GM23248 (cell line): ENCODE measurements around the gene DDR1. TPM values are rescaled to one million over a fixed set of nuclear protein-coding genes. Genes with fewer than 3 reads are reported as not detected.
A peak's percentile ranks its signal among the peaks of the same experiment; 100 is the strongest.
"Not testable (repeated sequence)": the region's sequence is repeated elsewhere in the genome, so short reads cannot be mapped to it uniquely, and the experiment has no call there.

Experiments used
- DNase-seq: peaks from one replicate; pipeline ENCODE4 v3.0.0-alpha.2; 2015
- H2AFZ ChIP-seq: fragments of 200-600 bp; sonication (generic); 2 replicates; pipeline ENCODE4 v1.6.1; 2016; ENCODE audit warnings: antibody characterized with exemption
- H3F3A ChIP-seq: fragments of 200-600 bp; sonication (generic); 2 replicates; pipeline ENCODE4 v1.6.1; 2016; ENCODE audit warnings: mild to moderate bottlenecking, antibody characterized with exemption, mixed run types; ENCODE audit not compliant: insufficient read depth
- H3K27ac ChIP-seq: fragments of 200-600 bp; sonication (generic); 2 replicates; pipeline ENCODE4 v1.5.1; 2016; ENCODE audit warnings: mild to moderate bottlenecking
- H3K27me3 ChIP-seq: fragments of 200-600 bp; sonication (generic); replicated peaks from 2 replicates; pipeline ENCODE4 v1.6.1; 2016; ENCODE audit warnings: mild to moderate bottlenecking; ENCODE audit not compliant: insufficient read depth
- H3K36me3 ChIP-seq: fragments of 200-600 bp; sonication (generic); 2 replicates; pipeline ENCODE4 v1.6.1; 2016; ENCODE audit warnings: low read depth, mild to moderate bottlenecking
- H3K4me1 ChIP-seq: fragments of 200-600 bp; sonication (generic); 2 replicates; pipeline ENCODE4 v1.6.1; 2016; ENCODE audit warnings: mild to moderate bottlenecking; ENCODE audit not compliant: insufficient read depth
- H3K4me2 ChIP-seq: fragments of 200-600 bp; sonication (generic); one replicate; pipeline ENCODE4 v1.6.1; 2016; ENCODE audit warnings: mild to moderate bottlenecking; ENCODE audit not compliant: unreplicated experiment
- H3K4me3 ChIP-seq: fragments of 200-600 bp; sonication (generic); 2 replicates; pipeline ENCODE4 v1.5.1; 2016; ENCODE audit warnings: mild to moderate bottlenecking
- H3K79me2 ChIP-seq: fragments of 200-600 bp; sonication (generic); 2 replicates; pipeline ENCODE4 v1.6.1; 2016; ENCODE audit warnings: mild to moderate bottlenecking; ENCODE audit not compliant: insufficient read depth
- H3K9ac ChIP-seq: fragments of 200-600 bp; sonication (generic); 2 replicates; pipeline ENCODE4 v1.6.1; 2016; ENCODE audit warnings: mild to moderate bottlenecking
- H3K9me2 ChIP-seq: fragments of 200-600 bp; sonication (generic); 2 replicates; pipeline ENCODE4 v1.6.1; 2016; ENCODE audit warnings: mixed run types, mild to moderate bottlenecking, moderate library complexity; ENCODE audit not compliant: insufficient read depth
- H3K9me3 ChIP-seq: fragments of 200-600 bp; sonication (generic); one replicate; pipeline ENCODE4 v1.6.1; 2017; ENCODE audit warnings: low read depth
- H4K20me1 ChIP-seq: fragments of 200-600 bp; sonication (generic); 2 replicates; pipeline ENCODE4 v1.6.0; 2016; ENCODE audit not compliant: insufficient read depth
- EZH2 ChIP-seq: fragments of 200-600 bp; sonication (generic); IDR thresholded peaks from 2 replicates; pipeline ENCODE4 v1.6.1; 2018; ENCODE audit warnings: antibody characterized with exemption, mild to moderate bottlenecking; ENCODE audit not compliant: insufficient read depth, poor library complexity, severe bottlenecking
- EZH2phosphoT487 ChIP-seq: fragments of 200-600 bp; sonication (generic); IDR thresholded peaks from 2 replicates; pipeline ENCODE4 v1.6.1; 2018; ENCODE audit warnings: antibody characterized with exemption, moderate library complexity, mild to moderate bottlenecking, low read depth; ENCODE audit not compliant: insufficient read depth
- WGBS, 2 experiments: methylation state at CpG; one replicate each; pipeline ENCODE4 v1.1.6; 2015 to 2017; ENCODE audit warnings: low lambda C conversion rate in 2 of 2, low coverage in 1 of 2; ENCODE audit errors: missing lambda C conversion rate in 2 of 2; 5-methylcytosine and 5-hydroxymethylcytosine counted together
- in situ Hi-C: fragments of 300-500 bp; cut with MboI; formaldehyde crosslinking; loops from 2 replicates; pipeline ENCODE4 v1.15.0; 2020
- polyA plus RNA-seq: library from polyadenylated mRNA; unstranded; fragments of >200 nt; fragmentation: Nextera tagmentation; extraction: Ambion mirVana; gene quantifications from 2 replicates; pipeline ENCODE4 v1.2.1, GENCODE V29; 2016
- total RNA-seq: library from RNA; depleted of rRNA; stranded (reverse); fragments of >200 nt; shearing (Covaris generic); gene quantifications from 2 replicates; pipeline ENCODE4 v1.2.3, GENCODE V29; 2014

DDR1 gene
- total and polyA plus RNA-seq, 2 experiments from 2014 or later, result 16.9 to 27.0 TPM

DNA sequence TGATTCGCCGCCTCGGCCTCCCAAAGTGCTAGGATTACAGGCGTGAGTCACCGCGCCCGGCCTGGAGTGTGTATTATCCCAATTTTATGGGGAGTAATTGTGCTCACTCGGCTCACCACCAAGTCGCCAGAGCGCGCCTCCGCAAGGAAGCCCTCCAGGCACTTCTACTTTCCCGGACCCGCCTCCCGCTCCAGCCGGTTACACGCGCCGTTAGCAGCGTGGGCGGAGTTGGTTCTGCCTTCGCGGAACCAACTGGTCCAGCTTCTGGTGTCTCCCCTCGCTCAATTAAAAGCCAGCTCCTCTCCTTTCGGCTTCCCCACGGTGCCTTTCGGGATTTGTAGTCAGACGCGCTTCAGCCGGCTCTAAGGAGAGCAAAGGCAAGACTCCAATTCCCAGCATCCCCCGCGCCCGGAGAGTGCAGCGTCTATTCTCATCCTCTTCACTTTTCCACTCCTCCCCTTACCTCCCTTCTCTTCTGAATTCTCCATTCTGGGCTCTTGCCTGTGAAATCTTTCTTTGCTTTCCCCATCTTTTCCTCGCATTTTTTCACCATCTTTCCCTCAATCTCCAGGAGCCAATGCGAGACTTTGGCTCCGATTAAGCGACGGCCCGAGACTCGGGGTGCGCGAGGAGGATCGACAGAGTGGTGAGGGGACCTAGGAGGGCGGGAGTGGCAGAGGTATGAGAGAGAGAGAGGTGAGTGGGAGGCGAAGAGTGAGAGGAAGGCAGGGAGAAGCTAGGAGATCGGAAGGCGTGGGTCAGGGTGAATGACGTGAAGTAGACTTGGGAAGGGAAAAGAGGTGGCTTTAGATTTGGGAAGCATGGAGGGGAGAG is 23.7 kb downstream of the DDR1 start, which contains the start of gene GTF2H4:
Gene GTF2H4, plus strand, starts transcription at position 450 of the 834 bp plus-strand sequence.
- H2AFZ ChIP-seq, result peak within 1 kb of the TSS; percentile 99
- peaks cover 7% of the 10 kb centered on the region; the same call in 1 of the 2 replicates for H3K4me1 ChIP-seq
- H3K9me2 ChIP-seq, result no peaks in the 10 kb centered on the region
- no peak for TF ChIP-seq EZH2
- no peak for TF ChIP-seq EZH2phosphoT487
- in situ Hi-C loops, result no loop called here
- peak within 1 kb of the TSS; percentile 100 for H3K4me3 ChIP-seq
- H3K27me3 ChIP-seq, result no peaks in the 10 kb centered on the region
- peak within 1 kb of the TSS; percentile 54 for H3K27ac ChIP-seq
- 1% methylated on average over 49 of the region's 49 CpGs for WGBS, 2 experiments
- peak within 1 kb of the TSS; percentile 98 for H3K4me2 ChIP-seq
- no peaks in the 10 kb centered on the region for H4K20me1 ChIP-seq
- no peaks in the 10 kb centered on the region for H3K9me3 ChIP-seq
- peaks cover 19% of the 10 kb centered on the region for H3K79me2 ChIP-seq
- no peaks in the 10 kb centered on the region for H3K36me3 ChIP-seq
- H3K9ac ChIP-seq, result peak within 1 kb of the TSS; percentile 93
- DNase-seq, result peak; percentile 99
- H3F3A ChIP-seq, result peaks cover 18% of the 10 kb centered on the region

GRCh38 chr6:30908700-30909099 is 24.4 kb downstream of the DDR1 start:
- peaks cover 24% of the 10 kb centered on the region for H3F3A ChIP-seq
- H3K79me2 ChIP-seq, result peaks cover 19% of the 10 kb centered on the region
- H4K20me1 ChIP-seq, result no peaks in the 10 kb centered on the region
- no peaks in the 10 kb centered on the region for H3K9me3 ChIP-seq
- H3K36me3 ChIP-seq, result no peaks in the 10 kb centered on the region
- H3K27ac ChIP-seq, result no peak overlapping the region
- no peak for DNase-seq
- H3K4me1 ChIP-seq, result peaks cover 7% of the 10 kb centered on the region; the same call in 1 of the 2 replicates
- no peaks in the 10 kb centered on the region for H3K27me3 ChIP-seq
- peak overlapping the region; percentile 99 for H2AFZ ChIP-seq
- TF ChIP-seq EZH2phosphoT487 (no peak), EZH2 (no peak)
- WGBS, 2 experiments, result 27 to 30% methylated on average over 2 of the region's 2 CpGs
- in situ Hi-C loops, result no loop called here
- H3K4me2 ChIP-seq, result peak overlapping the region; percentile 98
- peak overlapping the region; percentile 100 for H3K4me3 ChIP-seq
- H3K9me2 ChIP-seq, result no peaks in the 10 kb centered on the region
- H3K9ac ChIP-seq, result peak overlapping the region; percentile 93

DNA sequence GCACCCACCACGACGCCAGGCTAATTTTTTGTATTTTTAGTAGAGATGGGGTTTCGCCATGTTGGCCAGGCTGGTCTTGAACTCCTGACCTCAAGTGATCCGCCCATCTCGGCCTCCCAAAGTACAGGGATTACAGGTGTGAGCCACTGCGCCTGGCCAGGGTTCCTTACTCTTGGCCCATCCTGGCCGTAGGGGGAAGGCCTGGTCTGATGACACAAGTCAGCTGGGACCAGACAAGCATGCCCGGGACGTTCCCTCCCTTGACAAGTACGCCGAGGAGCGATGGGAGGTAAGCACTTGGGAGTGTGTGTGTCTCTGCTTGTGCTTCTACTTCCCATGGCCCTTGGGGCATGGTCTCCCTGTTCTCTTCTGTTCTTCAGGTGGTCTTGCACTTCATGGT is 26.2 kb downstream of the DDR1 start:
- not testable (repeated sequence) for H3K9ac ChIP-seq, H3K27me3 ChIP-seq, H3K4me2 ChIP-seq, H2AFZ ChIP-seq, H3K4me1 ChIP-seq, DNase-seq, H3K9me2 ChIP-seq, H3K36me3 ChIP-seq, H3K4me3 ChIP-seq, H3K9me3 ChIP-seq, H4K20me1 ChIP-seq, H3K27ac ChIP-seq
- in situ Hi-C loops, result loop anchor here (10.0 kb wide), 1 partner anchor 164 kb away; no protein-coding TSS in a partner anchor
- WGBS, 2 experiments, result 90 to 95% methylated on average over 12 of the region's 12 CpGs
- peaks cover 19% of the 10 kb centered on the region for H3K79me2 ChIP-seq
- H3F3A ChIP-seq, result peaks cover 24% of the 10 kb centered on the region

GRCh38 chr6:30912746-30913520 is 28.6 kb downstream of the DDR1 start:
- Histone ChIP-seq H3K9ac (peak overlapping the region; percentile 90; the same call in 1 of the 2 replicates), H3K4me2 (no peak overlapping the region), H3K9me2 (no peaks in the 10 kb centered on the region), H3K36me3 (0 out of 2 replicates have a peak, but pooled peaks cover 3% of the 10 kb centered on the region), H3K27me3 (no peaks in the 10 kb centered on the region), H3K4me3 (no peak overlapping the region), H3K4me1 (peaks cover 7% of the 10 kb centered on the region; the same call in 1 of the 2 replicates), H3F3A (peaks cover 12% of the 10 kb centered on the region), H3K79me2 (peaks cover 19% of the 10 kb centered on the region), H3K9me3 (no peaks in the 10 kb centered on the region), H4K20me1 (no peaks in the 10 kb centered on the region), H3K27ac (no peak overlapping the region), H2AFZ (no peak overlapping the region)
- in situ Hi-C loops, result loop anchor here (10.0 kb wide), 1 partner anchor 162 kb away; no protein-coding TSS in a partner anchor
- TF ChIP-seq EZH2phosphoT487, result no peak
- no peak for TF ChIP-seq EZH2
- peak; percentile 7 for DNase-seq
- WGBS, 2 experiments, result 77 to 80% methylated on average over 8 of the region's 8 CpGs
